CD4-positive, alpha-beta T cell treated with Interleukin-17A for 1 hour (primary cell): Measurements from ENCODE around the gene CAMTA1.

Experiments used
- DNase-seq: peaks from one replicate; pipeline ENCODE4 v3.0.0-alpha.2; 2020

CAMTA1 gene

DNA sequence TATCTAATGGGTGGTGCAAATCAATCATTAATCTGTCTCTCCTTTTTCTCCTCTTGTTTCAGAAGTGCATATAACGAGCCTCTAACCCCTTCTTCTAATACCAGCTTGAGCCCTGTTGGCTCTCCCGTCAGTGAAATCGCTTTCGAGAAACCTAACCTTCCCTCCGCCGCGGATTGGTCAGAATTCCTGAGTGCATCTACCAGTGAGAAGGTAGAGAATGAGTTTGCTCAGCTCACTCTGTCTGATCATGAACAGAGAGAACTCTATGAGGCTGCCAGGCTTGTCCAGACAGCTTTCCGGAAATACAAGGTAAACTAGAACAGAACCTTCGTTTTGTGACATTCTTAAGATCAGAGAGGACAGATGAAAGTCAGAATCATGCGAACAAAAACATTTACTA is 960.5 kb downstream of the CAMTA1 start:
- no peak for DNase-seq

DNA sequence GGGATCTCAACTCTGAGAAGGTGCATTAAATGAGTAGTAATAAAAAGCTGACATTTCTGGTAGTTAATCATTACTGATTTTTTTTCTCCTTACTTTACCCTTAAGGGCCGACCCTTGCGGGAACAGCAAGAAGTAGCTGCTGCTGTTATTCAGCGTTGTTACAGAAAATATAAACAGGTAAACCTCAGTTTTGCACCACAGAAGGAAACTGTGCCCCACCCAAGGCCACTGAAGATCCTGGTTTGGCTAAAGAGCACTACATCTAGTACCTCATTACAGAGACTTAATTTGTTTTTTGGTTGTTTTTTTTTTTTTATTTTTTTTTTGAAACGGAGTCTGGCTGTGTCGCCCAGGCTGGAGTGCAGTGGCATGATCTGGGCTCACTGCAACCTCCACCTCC is 962.4 kb downstream of the CAMTA1 start:
- peak; percentile 20 for DNase-seq

DNA sequence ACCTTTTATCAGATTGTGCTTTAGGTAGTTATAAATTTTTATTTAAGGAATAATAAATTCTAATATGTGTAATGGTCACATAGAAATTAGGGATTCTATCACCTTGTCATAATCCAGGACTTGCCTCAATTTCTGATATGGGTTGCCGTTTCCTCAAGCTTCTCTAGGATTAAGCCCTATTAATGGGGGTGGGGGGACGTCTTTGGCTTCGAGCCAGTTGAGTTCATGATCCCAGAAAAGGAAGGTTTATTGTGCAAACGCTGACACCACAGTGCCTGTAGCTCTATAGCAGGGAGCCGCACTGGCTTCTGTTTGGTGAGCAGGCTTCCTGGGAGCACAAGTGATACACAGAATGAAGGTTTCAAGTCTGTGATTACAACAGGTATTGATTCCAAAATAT is 963.9 kb downstream of the CAMTA1 start:
- DNase-seq, result no peak

DNA sequence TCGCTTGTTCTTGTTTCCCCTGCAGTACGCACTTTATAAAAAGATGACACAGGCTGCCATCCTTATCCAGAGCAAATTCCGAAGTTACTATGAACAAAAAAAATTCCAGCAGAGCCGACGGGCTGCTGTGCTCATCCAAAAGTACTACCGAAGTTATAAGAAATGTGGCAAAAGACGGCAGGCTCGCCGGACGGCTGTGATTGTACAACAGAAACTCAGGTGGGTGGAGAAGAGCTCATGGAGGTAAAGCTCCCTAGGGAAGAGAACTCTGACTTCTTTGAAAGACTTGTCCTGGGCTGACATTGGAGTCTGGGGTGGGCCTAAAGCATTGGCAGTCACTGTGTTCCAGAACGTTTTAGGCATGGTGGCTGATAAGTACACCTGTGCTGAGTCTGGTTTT is 965.9 kb downstream of the CAMTA1 start:
- no peak for DNase-seq

DNA sequence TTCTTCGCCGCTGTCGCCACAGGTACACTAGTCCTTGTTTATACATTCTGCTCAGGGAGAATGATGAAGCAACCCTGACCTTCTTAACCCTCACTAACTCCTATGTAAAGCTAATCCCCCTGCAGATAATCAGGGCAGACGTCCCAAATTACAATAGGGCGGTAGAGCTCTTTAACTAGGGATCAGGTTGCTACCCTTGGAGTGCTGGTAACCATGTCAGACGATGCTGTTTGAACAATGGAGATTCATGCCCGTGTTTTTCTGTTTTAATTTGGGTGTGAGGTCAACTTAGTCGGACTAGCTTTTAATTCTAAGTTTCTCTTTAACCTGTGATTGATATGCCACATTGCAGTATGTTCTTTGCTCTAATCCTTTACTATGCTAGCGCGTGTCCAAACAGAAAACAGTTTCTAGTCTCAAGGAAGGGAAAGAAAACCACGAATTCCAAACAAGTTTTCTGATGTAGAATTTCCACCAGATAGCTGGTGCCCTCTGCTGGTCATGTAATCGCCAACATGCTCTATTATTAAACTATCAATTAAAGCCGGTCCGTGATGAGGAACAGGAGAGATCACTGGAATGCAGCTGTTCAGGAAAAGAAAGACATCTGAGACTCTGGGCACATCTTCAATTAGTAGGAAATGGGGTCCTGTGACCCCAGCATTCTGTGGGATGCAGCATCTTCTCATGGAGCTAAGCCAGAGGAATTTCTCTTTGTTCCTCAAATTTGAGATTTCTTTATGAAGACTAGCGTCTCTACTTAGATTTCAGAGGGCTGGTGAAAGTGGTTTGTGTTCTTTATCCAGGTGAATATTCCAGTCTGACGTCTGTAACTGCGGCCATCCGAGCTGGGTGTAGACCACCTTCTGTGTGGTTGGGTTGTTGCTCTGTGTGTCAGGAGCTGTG is 967.5 kb downstream of the CAMTA1 start:
- peak; percentile 63 for DNase-seq

DNA sequence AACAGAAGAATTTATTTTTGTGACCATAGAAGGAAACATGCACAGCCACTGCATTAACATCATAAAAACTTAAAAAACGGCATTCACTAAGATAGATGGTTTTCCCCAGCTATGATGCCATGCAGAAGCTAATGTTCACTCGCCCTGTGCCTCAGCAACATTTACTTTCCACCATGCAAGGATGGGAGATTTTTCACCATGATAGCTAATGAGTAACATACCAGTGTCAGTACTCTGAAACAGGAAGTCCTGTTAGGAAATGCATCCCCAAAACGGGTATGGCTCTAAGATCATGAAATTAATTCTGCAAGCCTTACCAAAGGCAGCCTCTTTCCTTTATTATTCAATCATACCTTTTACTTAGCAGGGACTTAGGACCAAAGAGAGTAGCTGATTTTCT is 968.4 kb downstream of the CAMTA1 start:
- no peak for DNase-seq

DNA sequence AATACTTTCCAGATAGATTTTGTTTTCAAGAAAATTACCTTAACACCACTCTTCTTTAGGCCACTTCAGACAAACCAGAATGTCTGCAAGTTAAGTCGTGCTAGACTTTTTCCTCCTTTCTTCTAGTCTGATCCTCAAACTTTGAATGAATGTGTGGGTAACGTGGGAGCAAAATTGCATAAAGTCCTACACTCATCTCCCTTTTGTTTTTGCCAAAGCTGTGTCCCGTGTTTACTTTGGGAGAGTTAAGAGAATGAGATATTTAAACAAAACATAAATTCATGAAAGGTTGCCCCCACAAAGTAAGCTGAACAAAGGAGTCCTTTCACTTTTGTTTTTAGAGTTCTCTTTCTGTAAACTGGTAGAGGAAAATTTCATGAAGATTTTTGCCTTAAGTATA is 969.0 kb downstream of the CAMTA1 start:
- DNase-seq, result no peak

DNA sequence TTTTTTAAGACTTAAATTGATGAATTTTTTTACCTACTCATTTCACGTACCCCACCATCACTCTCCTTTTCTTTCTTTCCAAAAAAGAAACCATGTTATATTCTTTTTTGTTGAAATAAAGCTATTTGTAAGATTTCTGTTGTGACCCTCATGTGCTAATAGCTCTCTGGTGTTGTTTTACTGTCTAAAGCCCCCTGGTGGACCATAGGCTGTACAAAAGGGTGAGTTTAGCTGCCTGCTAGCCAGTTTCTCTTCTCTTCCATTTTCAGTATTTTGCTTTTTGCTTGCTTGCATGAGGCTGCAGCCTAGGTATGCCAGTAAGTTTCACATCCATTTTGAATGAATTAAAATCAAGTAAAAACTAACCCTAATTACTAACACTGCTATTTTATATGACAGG is 970.2 kb downstream of the CAMTA1 start:
- DNase-seq, result no peak

DNA sequence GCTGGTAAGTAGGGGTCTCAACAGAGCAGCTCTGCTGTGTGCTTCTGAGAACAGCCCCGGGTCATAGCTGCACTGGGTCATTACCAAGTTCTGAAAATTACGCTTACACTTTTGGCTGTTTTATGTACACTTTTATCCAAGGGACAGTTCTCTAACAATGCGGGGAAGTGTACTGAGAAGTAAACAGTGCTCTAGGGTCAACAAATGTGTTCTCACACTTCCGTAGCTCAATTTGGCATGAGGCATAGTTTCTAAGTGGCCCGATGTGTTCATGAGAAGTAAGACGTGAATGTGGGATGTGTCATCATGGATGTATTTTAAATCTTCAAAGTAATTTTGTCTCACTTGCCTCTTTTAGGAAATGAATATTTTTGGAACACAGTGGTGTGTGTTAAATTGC is 975.0 kb downstream of the CAMTA1 start:
- DNase-seq, result no peak

DNA sequence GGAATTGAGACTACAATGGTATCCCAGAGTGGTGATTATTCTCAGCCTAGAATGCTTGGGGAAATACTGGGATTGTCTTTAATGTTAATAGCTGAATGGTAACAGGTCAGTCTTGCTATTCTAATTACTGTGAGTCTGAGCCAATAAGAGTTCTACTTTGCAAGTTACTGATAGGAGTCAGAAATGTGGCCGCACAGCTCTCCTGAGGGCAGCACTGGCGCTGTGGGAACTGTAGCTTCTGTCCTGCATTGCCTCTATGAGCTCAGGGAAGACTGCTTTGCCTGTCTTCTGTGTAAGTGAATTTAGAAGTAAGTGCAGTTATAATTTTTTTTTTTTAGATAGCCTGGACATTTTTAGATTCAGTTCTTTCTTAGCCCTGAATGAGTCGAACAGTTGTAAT is 975.8 kb downstream of the CAMTA1 start:
- DNase-seq, result no peak

DNA sequence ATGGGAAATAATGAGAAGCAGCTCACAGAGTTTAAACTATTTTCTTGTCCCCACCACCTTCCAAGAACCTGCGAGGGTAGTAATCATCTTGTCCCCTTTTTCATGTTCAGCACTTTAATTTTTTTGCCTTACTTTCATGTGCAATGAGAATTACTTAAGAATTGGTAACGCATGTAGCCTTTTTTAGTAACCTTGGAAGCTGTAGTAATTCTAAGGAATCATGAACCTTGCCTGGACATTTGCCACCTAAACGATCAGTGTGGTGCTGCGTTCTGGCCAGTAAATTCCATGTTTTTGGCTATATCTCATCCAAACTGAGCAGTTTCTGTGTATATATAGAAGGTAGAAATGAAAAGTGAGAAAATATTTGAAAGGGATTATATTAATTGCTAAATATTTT is 981.9 kb downstream of the CAMTA1 start:
- no peak for DNase-seq

DNA sequence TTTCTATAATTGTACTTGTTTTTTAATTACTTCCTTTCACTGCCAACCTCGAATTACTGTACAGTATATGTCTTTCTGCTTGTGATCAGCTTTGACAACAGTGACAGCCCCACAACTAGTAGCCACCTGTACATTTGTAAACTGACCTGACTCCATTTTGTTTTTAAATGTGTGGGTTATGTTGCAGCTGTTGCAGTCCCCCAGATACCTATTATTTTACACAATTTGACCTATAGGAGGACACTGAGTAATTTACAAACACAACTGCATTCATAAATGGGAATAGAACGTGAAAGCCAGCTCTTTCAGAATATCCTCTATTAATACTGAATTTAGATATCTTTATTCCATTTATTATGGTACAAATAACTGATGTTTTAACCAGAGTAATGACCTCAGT is 983.3 kb downstream of the CAMTA1 start:
- DNase-seq, result no peak

DNA sequence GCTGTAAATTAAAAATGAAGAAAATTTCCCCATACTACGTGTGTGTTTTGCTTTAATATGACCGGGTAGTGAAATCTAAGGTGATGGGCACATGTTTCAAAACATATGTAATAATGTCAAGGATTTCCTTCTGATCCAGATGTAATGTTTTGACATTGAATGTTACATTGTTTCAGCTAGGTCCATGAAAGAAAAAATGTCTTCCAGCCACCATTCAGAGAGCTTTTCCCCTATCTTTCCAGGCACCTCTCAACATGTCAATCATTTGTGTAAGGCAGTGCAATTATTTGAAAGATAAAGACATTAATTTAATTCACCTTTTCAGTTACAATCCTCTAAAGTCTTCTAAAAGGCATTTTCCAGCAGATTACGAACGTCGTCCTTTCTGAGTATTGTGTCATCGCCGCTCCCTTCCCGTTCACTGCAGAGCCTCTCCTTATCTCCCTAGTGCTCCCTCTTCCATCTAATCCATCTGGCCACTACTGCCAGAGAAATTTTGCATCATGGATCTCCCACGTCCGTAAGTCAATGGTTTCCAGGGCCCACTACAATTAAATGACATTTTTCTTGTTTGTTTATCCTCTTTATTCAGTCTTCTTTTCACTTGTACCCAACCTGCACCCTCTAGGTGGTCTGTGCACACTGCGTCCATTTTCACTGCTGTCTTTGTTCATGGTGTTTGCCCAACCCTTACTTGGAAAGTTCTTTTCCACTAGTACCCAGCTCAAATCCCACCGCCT is 984.6 kb downstream of the CAMTA1 start:
- no peak for DNase-seq

DNA sequence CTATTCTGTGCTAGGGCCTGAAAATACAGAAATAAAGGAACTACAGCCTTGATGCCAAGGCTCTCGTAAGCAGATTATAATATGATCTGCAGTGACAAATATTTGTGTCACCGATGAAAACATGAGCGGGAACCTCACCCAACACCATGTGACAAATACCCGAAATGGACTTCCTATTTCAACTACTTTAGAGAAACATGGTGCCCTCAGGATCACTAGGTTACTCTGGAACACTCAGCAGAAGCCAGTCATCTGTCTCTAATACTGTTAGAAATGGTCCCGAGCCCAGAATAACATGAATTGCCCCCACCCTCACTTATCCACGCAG is 985.4 kb downstream of the CAMTA1 start:
- DNase-seq, result no peak

DNA sequence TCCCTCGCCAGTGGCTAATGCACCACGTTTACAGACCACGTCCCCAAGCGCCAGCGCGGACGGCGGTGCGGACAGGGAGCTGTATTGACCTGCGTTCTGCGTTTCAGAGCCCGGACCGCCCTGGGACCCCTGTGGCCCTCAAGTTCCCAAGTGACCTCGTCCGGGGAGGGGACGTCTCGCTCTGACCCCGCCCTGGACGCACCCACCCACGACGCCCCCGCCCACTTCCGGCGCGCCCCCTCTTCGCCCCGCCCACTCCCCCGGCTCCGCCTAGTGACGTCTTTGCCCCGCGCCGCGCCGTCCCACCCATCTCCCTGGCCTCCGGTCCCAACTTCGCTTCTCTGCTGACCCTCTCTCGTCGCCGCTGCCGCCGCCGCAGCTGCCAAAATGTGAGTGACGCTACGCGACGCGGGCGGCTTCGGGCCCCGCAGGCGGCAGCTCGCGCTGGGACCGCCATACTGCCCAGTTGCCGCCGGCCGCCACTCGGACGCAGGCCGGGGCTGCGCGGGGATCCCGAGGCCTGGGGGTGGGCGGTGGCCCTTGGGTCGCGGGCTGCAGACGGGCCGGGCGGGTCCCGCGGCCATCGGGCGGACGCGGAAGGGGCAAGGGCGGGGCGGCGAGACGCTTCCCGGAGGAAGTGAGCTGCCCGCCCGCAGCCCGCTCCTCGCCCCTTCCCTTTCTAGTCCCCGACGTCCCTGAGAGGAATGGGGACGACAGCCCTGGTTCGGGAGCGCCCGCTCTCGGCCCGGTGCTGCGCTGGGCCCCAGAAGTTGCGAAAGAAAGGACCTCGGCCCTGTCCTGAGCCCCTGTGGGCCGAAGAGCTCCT is 986.0 kb downstream of the CAMTA1 start, which contains the start of gene VAMP3:
VAMP3 (plus strand) TSS at position 300 of the 826 bp plus-strand sequence; CDS start at position 388, 88 bp downstream.
- DNase-seq, result peak; percentile 89

DNA sequence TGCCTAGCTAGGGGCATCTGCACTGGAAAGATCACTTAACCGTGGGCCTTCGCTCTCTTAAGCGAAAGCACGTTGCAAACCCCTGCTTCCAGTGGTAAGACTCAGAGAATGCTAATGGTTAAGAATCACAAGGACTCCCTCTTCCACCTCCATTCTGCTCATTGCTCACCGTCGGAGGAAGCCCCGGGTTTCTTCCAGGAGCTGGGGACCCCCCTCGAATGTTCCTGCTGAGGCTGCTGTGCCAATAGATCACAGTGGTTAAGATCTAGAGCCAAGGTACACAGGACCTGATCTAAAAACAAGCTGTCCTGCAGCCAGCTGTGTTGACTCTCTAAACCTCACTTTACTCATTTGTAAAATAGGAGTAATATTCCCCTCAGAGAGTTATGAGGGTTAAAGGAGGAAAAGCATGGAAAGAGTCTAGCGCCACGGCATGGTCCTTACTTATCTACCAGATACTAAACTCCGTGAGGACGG is 986.6 kb downstream of the CAMTA1 start:
- DNase-seq, result no peak

DNA sequence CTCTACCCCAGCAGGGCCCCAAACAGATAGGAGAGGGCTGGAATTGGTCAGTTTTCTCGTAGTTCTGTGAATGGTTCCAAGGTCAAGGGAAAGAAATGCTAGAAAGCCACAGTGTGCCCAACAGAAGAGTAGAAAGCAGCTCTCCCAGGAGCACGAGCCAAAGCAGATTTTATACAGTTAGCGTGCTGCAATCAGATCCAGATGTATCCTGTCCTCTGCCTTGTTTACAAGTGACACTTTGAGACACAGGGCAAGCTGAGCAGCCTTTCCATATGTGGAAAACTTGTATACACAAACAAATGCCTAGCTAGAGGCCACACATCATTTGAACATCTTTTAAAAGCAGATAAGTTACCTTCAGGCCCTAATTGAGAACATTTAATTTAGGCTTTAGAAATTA is 992.3 kb downstream of the CAMTA1 start:
- DNase-seq, result no peak

DNA sequence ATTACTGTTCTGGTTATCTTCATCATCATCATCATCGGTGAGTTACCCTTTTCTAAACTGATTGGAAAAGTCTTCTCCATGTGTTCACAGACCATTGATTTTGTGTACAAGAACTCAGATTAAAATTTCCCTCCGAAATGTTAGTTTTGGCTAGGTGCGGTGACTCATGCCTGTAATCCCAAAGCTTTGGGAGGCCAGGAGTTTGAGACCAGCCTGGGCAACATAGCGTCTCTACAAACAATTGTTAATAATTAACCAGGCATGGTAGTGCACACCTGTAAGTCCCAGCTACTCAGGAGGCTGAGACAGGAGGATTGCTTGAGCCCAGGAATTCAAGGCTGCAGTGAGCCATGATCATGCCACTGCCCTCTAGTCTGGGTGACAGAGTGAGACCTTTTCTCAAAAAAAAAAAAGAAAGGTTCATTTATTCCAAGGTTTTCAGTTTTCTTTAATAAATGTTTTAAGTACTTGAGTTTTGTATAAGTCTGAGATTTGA is 992.9 kb downstream of the CAMTA1 start:
- no peak for DNase-seq

DNA sequence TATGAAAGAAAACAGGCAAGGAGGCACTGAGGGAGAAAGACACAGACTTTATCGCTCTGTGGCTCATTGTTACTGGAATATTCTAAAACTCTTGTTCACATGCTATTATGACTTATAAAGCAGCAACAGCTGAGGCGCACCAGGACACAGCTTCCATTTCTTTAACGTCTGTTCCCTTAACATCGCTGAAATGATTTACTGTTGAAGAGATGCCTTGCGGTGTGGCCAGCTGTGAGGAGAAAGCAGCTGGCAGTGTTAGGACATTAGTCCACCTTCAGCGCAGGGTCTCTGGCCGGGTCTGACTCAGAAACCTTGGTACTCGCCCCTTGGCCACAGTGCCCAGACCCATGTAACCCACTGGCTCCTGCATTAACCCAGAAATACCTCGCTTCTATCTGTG is 995.7 kb downstream of the CAMTA1 start:
- DNase-seq, result no peak

DNA sequence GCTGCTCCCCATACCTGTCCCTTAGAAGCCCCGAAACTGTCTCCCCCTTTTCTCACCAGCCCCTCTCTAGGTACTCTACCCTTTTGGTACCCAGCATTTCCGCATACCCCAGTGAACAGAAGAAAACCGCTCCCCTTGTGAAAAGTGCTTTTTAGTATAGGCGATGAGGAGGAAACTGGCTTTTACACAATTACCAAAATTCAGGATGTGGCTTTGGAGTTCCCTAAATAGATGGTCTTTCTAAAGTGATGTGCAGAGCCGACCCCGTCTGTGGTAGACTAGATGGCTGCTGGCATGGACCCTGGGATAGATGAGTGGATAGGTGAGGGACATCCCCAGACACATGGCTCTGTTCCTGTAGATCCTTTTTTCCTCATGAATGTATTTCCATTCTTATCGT is 996.2 kb downstream of the CAMTA1 start:
- peak; percentile 12 for DNase-seq

DNA sequence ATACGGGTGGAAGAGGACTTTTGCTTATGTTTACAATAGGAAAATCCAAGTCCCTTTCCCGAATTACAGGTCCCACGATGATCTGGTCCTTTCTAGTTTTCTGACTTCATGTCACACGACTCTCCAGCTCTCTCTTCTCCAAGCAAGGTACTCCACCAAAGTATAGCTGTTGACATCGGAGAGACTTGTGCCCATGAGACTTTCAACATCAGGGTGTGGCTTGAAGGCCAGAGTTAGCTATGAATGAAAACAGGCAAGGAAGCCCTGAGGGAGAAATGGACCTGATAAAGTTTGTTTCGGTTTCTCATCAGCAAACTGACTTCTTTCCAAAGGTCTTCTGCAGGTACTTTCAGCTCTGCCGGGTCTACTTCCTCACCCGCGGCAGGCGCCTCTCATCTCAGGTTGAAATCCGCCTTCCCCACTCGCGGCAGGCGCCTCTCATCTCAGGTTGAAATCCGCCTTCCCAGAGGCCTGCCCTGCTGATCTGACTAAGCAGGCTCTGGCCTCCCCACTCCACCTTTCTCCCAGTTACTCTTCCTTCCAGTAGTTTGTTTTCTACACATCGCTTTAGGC is 996.8 kb downstream of the CAMTA1 start:
- peak; percentile 29 for DNase-seq

DNA sequence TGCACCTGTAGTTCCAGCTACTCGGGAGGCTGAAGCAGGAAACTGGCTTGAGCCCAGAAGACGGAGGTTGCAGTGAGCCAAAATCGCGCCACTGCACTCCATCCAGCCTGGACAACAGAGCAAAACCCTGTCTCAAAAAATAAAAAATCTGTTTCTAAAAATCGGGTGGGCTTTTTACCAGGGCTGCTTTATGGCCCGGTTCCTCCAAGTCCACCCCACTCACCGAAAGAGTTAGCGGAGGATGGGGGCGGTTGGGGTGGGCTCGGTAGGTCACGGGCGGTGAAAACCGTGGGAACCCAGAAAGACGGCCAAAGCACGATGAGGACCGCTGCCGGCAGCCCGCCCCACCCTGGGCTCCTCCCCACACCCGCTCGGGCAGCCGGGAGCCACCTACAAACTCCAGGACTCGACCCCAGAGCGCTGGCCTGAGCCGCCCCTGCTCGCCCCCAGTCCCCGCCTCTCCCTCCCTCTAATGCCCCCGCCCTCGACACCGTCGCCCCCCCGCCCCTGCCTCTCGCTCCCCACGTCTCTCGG is 998.0 kb downstream of the CAMTA1 start:
- DNase-seq, result no peak
